ENCODE results near the gene TEP1. TPM values are rescaled to one million over a fixed set of nuclear protein-coding genes. Genes with fewer than 3 reads are reported as not detected.

TEP1 gene
- total RNA-seq: 13.4 and 17.6 TPM in 2 replicates

GRCh38 chr14:20412876-20413743 is at the start of gene TEP1:
TSS of gene TEP1 (minus strand) at chr14:20413501. CDS start at chr14:20408439, 5,062 bp downstream.

GRCh38 chr14:20461225-20462141 is 48.2 kb upstream of the TEP1 start, which contains the start of gene PIP4P1:
TSS of gene PIP4P1 (minus strand) at chr14:20461434. CDS start at chr14:20461325, 109 bp downstream.

GRCh38 chr14:20454516-20455354 is 41.4 kb upstream of the TEP1 start, which contains the start of the genes APEX1 and OSGEP:
TSS of gene APEX1 (plus strand) at chr14:20455226. CDS start at chr14:20455646, 420 bp downstream.
TSS of gene OSGEP (minus strand) at chr14:20454812. CDS start at chr14:20454683, 129 bp downstream.

GRCh38 chr14:20435582-20436362 is 22.5 kb upstream of the TEP1 start, which contains the start of gene KLHL33:
TSS of gene KLHL33 (minus strand) at chr14:20436166. CDS start at chr14:20435811, 355 bp downstream.

GRCh38 chr14:20343092-20343861 is 70.0 kb downstream of the TEP1 start, which contains the start of gene PARP2:
TSS of gene PARP2 (plus strand) at chr14:20343635. CDS start at chr14:20343642, 7 bp downstream.

GRCh38 chr14:20332788-20333493 is 80.4 kb downstream of the TEP1 start, which contains the start of gene CCNB1IP1:
TSS of gene CCNB1IP1 (minus strand) at chr14:20333279. CDS start at chr14:20316523, 16,756 bp downstream.

Other genes with a start within 250 kb of the TEP1 start
- not detected in 2 replicates for gene OR11G2, start 222.6 kb downstream of the TEP1 start, total RNA-seq
- gene OR11H6, start 189.8 kb downstream of the TEP1 start, total RNA-seq: not detected in 2 replicates
- not detected in 2 replicates for gene OR11H7, start 184.5 kb downstream of the TEP1 start, total RNA-seq
- not detected in 2 replicates for gene OR11H4, start 174.2 kb downstream of the TEP1 start, total RNA-seq
- gene TTC5, start 107.5 kb downstream of the TEP1 start, total RNA-seq: 5.4 and 9.6 TPM in 2 replicates
- 28.0 and 42.1 TPM in 2 replicates for gene CCNB1IP1, start 80.2 kb downstream of the TEP1 start, total RNA-seq
- gene PARP2, start 69.9 kb downstream of the TEP1 start, total RNA-seq: 6.4 and 11.6 TPM in 2 replicates
- gene KLHL33, start 22.7 kb upstream of the TEP1 start, total RNA-seq: 0.31 TPM in 1 of 2 replicates, not detected in the other
- 27.0 and 34.1 TPM in 2 replicates for gene OSGEP, start 41.3 kb upstream of the TEP1 start, total RNA-seq
- gene APEX1, start 41.7 kb upstream of the TEP1 start, total RNA-seq: 156 and 173 TPM in 2 replicates
- gene PIP4P1, start 47.9 kb upstream of the TEP1 start, total RNA-seq: 14.6 and 17.6 TPM in 2 replicates
- gene PNP, start 55.9 kb upstream of the TEP1 start, total RNA-seq: 17.1 and 21.0 TPM in 2 replicates
- not detected in 2 replicates for gene RNASE10, start 92.0 kb upstream of the TEP1 start, total RNA-seq
- not detected in 2 replicates for gene RNASE9, start 147.5 kb upstream of the TEP1 start, total RNA-seq
- gene RNASE11, start 174.5 kb upstream of the TEP1 start, total RNA-seq: not detected in 2 replicates
- not detected in 2 replicates for gene RNASE12, start 177.9 kb upstream of the TEP1 start, total RNA-seq
- gene OR6S1, start 228.2 kb upstream of the TEP1 start, total RNA-seq: not detected in 2 replicates